Upper lobe of right lung (tissue), 1 donor: ENCODE data around the gene SH3YL1. TPM values are rescaled to one million over a fixed set of nuclear protein-coding genes. Genes with fewer than 3 reads are reported as not detected.
"Not testable (repeated sequence)": the region's sequence is repeated elsewhere in the genome, so short reads cannot be mapped to it uniquely, and the experiment has no call there.

Experiments used
- ATAC-seq: fragments of 200-7000 bp; cut with Tn5 transposase; one replicate; pipeline ENCODE4 v1.9.1; 2020; ENCODE audit warnings: mild to moderate bottlenecking, moderate library complexity
- DNase-seq: peaks from one replicate; pipeline ENCODE4 v3.0.0-alpha.2; 2020
- H3K27ac ChIP-seq: fragments of 200-600 bp; one replicate; pipeline ENCODE4 v1.8.0; 2022
- H3K27me3 ChIP-seq: fragments of 200-600 bp; one replicate; pipeline ENCODE4 v1.8.0; 2022; ENCODE audit warnings: mild to moderate bottlenecking
- H3K36me3 ChIP-seq: fragments of 200-600 bp; one replicate; pipeline ENCODE4 v1.8.0; 2022
- H3K4me1 ChIP-seq: fragments of 200-600 bp; one replicate; pipeline ENCODE4 v1.8.0; 2022
- H3K4me3 ChIP-seq: fragments of 200-600 bp; one replicate; pipeline ENCODE4 v1.8.0; 2022; ENCODE audit warnings: mild to moderate bottlenecking
- H3K9me3 ChIP-seq: fragments of 200-600 bp; one replicate; pipeline ENCODE4 v1.8.0; 2022
- intact Hi-C: fragments of 100-400 bp; cut with DNase I; formaldehyde crosslinking; loops from one replicate; pipeline ENCODE4 v1.11.0; 2022
- total RNA-seq: library from RNA; stranded (reverse); fragmentation: NEBNext Ultra II Directional; extraction: Animal tissue kit (Norgen Biotek cat#: 25700); gene quantifications from one replicate; pipeline ENCODE4 v1.2.1, GENCODE V29; 2021
- TF ChIP-seq, protein P1 (sequence below): fragments of 200-600 bp; IDR thresholded peaks from one replicate; pipeline ENCODE4 v1.8.0; 2022; ENCODE audit warnings: antibody characterized with exemption
- donor health status: DM: no; HTN: yes; CAD: no; lungs with severe emphysema.

SH3YL1 gene
- total RNA-seq, 1 donor from 2014 or later: 48.3 TPM

DNA sequence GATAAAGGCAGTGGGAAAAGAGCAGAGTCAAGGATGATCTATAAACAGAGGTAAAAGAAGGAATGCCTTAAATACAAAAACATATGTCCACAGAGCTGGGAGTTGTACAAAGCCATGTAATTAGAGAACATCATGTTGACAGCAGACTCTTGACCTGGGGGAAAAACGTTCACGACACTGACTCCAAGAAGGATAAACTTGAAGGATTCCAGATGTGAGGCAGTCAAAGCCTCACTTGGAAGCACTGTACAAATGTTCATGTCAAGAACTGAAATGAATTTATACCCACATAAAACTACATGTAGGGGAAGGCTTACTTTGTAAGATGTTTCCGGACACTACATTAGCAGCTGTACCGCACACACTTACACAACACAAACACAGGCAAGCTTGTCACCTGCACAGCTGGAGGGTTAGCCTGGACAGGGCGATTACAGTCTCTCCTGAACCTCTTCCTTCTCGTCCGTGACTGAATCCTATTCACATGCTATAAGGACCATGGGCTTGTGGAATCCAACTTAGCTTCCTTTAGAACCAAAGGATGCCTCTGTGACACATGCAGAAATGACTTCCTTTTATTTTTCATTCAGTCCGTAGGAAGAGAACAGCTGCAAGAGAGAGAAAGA lies 88.6 kb downstream of the SH3YL1 start:
- DNase-seq: no peak
- H3K4me1 ChIP-seq: peaks cover 8% of the 10 kb centered on the region
- H3K27ac ChIP-seq: no peak overlapping the region
- no peaks in the 10 kb centered on the region for H3K9me3 ChIP-seq
- H3K4me3 ChIP-seq: no peak overlapping the region
- H3K36me3 ChIP-seq: no peaks in the 10 kb centered on the region
- H3K27me3 ChIP-seq: no peaks in the 10 kb centered on the region
- no peak for ATAC-seq
- TF ChIP-seq, protein P1, sequence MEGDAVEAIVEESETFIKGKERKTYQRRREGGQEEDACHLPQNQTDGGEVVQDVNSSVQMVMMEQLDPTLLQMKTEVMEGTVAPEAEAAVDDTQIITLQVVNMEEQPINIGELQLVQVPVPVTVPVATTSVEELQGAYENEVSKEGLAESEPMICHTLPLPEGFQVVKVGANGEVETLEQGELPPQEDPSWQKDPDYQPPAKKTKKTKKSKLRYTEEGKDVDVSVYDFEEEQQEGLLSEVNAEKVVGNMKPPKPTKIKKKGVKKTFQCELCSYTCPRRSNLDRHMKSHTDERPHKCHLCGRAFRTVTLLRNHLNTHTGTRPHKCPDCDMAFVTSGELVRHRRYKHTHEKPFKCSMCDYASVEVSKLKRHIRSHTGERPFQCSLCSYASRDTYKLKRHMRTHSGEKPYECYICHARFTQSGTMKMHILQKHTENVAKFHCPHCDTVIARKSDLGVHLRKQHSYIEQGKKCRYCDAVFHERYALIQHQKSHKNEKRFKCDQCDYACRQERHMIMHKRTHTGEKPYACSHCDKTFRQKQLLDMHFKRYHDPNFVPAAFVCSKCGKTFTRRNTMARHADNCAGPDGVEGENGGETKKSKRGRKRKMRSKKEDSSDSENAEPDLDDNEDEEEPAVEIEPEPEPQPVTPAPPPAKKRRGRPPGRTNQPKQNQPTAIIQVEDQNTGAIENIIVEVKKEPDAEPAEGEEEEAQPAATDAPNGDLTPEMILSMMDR: no peak
- intact Hi-C loops: no loop called here

DNA sequence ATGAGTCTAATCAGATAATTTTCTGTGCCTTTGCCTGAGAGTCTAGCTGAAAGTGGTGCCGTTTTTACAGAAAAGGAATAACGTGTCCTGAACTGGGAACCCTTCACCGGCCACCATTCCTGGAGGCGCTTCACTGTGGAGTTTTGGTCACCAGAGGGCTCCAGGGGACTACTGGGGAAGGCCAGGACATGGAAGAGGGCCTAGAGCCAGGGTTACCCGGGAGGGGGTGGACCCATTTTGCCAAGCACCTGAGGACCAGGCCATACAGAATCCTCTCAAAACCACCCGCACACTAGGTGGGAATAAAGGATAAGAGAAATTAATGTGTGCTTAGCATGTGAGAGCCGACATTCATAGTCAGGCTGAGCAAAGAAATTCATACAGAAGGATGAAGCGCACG lies 91.7 kb downstream of the SH3YL1 start:
- TF ChIP-seq, protein P1: peak; percentile 57
- peak; percentile 90 for ATAC-seq
- H3K4me1 ChIP-seq, H3K36me3 ChIP-seq, intact Hi-C loops, H3K9me3 ChIP-seq, H3K27me3 ChIP-seq, H3K27ac ChIP-seq, DNase-seq, H3K4me3 ChIP-seq: not testable (repeated sequence)

DNA sequence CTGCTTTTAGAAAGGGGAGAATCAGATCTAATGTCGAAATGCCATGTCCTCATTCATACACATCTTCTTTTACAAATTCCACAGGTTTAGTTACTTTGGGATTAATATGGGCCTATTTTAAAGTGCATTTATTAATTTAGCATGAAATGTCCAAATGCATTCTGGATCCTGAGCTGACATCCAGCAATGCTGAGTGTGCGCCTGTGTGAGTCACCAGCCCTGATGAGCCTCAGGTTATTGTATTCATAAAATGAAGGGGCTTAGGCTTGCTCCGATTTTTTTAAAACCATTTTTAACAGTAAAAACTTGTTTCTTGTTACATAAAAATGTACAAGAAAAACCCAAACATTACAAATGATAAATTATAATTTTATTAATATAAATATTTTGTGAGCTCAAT lies 94.1 kb downstream of the SH3YL1 start:
- H3K4me3 ChIP-seq: no peak overlapping the region
- TF ChIP-seq, protein P1: no peak
- no peaks in the 10 kb centered on the region for H3K36me3 ChIP-seq
- DNase-seq (no peak), ATAC-seq (no peak)
- intact Hi-C loops: no loop called here
- no peaks in the 10 kb centered on the region for H3K27me3 ChIP-seq
- no peaks in the 10 kb centered on the region for H3K4me1 ChIP-seq
- H3K27ac ChIP-seq: no peak overlapping the region
- H3K9me3 ChIP-seq: no peaks in the 10 kb centered on the region

Other genes starting within 250 kb of the SH3YL1 start
- 4.8 TPM for gene FAM110C, start 217.5 kb downstream of the SH3YL1 start, total RNA-seq
- 68.4 TPM for gene ACP1, start 915 bp upstream of the SH3YL1 start, total RNA-seq
- 18.7 TPM for gene ALKAL2, start 24.1 kb upstream of the SH3YL1 start, total RNA-seq